H1 (cell line): ENCODE results near the gene PVALB.

Experiments
- CHD2 ChIP-seq: IDR thresholded peaks from 2 replicates; pipeline ENCODE4 v1.6.1; 2012; ENCODE audit warnings: low read length, improper control_type of control experiment
- EP300 ChIP-seq, 2 experiments: IDR thresholded peaks; 1 replicate in 1 of 2; 2 replicates in 1 of 2; pipeline ENCODE4 v1.6.1; 2011 to 2012; ENCODE audit warnings: low read depth in 2 of 2, low read length in 2 of 2, mild to moderate bottlenecking in 2 of 2, borderline replicate concordance in 1 of 2, inconsistent platforms in 1 of 2, moderate library complexity in 1 of 2
- ZNF274 ChIP-seq: IDR thresholded peaks from 2 replicates; pipeline ENCODE4 v1.7.0; 2012; ENCODE audit warnings: low read length, borderline replicate concordance; ENCODE audit errors: extremely low read depth
- TF ChIP-seq, protein P1 (sequence below), 3 experiments: IDR thresholded peaks; 1 replicate in 2 of 3; 2 replicates in 1 of 3; pipeline versions ENCODE4 v1.5.1 to v1.6.1; 2011; ENCODE audit warnings: low read length in 3 of 3, mild to moderate bottlenecking in 3 of 3, inconsistent platforms in 2 of 3, low read depth in 1 of 3, moderate library complexity in 1 of 3; ENCODE audit not compliant: insufficient read depth in 1 of 3; ENCODE audit errors: control extremely low read depth in 1 of 3

DNA sequence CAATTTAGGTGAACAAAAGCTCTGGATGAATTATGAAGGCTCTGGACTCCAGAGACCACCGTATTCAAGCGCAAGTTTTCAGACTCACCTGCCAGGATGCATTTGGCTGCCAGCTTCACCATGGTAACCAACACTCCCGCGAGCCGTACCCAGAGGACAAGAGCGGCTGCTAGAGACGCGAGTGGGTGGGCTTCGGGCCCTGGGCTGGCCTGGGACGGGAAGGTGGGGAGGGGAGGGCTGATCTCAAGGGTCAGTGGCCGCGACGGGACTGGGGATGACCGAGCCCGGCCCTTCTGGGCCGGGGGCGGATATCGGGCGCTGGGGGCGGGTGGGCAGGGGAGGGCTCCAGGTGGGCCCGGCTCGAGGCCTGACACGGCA lies 41.3 kb downstream of the PVALB start:
- TF ChIP-seq, protein P1, sequence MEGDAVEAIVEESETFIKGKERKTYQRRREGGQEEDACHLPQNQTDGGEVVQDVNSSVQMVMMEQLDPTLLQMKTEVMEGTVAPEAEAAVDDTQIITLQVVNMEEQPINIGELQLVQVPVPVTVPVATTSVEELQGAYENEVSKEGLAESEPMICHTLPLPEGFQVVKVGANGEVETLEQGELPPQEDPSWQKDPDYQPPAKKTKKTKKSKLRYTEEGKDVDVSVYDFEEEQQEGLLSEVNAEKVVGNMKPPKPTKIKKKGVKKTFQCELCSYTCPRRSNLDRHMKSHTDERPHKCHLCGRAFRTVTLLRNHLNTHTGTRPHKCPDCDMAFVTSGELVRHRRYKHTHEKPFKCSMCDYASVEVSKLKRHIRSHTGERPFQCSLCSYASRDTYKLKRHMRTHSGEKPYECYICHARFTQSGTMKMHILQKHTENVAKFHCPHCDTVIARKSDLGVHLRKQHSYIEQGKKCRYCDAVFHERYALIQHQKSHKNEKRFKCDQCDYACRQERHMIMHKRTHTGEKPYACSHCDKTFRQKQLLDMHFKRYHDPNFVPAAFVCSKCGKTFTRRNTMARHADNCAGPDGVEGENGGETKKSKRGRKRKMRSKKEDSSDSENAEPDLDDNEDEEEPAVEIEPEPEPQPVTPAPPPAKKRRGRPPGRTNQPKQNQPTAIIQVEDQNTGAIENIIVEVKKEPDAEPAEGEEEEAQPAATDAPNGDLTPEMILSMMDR (IDR thresholded peaks at IDR 0.05; ENCODE audit: control extremely low read depth in 1 of 3, insufficient read depth in 1 of 3, low read depth in 1 of 3, low read length in 3 of 3): no peak
- no peak for TF ChIP-seq CHD2
- TF ChIP-seq ZNF274: no peak
- TF ChIP-seq EP300 (IDR thresholded peaks at IDR 0.05; ENCODE audit: borderline replicate concordance in 1 of 2, low read depth in 2 of 2, low read length in 2 of 2): no peak
